Colonic mucosa (tissue), 4 donors: ENCODE results near the gene MTRFR. TPM values are rescaled to one million over a fixed set of nuclear protein-coding genes. Genes with fewer than 3 reads are reported as not detected.

Source experiments
- DNase-seq: peaks from one replicate; pipeline ENCODE4 v3.0.0-alpha.2; 2020
- H3K27ac ChIP-seq: fragments of 200-600 bp; one replicate; pipeline ENCODE4 v1.8.0; 2021
- H3K27me3 ChIP-seq: fragments of 200-600 bp; one replicate; pipeline ENCODE4 v1.8.0; 2021
- H3K36me3 ChIP-seq: fragments of 200-600 bp; one replicate; pipeline ENCODE4 v1.8.0; 2021
- H3K4me1 ChIP-seq: fragments of 200-600 bp; one replicate; pipeline ENCODE4 v1.8.0; 2021; ENCODE audit warnings: mild to moderate bottlenecking
- H3K4me3 ChIP-seq: fragments of 200-600 bp; one replicate; pipeline ENCODE4 v1.8.0; 2021
- H3K9ac ChIP-seq, 2 donors: one replicate each; pipeline ENCODE4 v1.7.0; 2013; ENCODE audit warnings: control low read depth in 2 of 2, low read depth in 2 of 2, low read length in 2 of 2
- H3K9me3 ChIP-seq: fragments of 200-600 bp; one replicate; pipeline ENCODE4 v1.8.0; 2021
- CTCF ChIP-seq: fragments of 200-600 bp; IDR thresholded peaks from one replicate; pipeline ENCODE4 v1.8.0; 2022; ENCODE audit warnings: antibody characterized with exemption, mild to moderate bottlenecking
- intact Hi-C: fragments of 100-400 bp; cut with DNase I; formaldehyde crosslinking; loops from one replicate; pipeline ENCODE4 v1.14.1; 2022
- total RNA-seq, 2 donors: library from RNA; stranded (reverse); fragmentation: NEBNext Ultra II Directional in 1 of 2; extraction: Animal tissue kit (Norgen Biotek cat#: 25700) in 1 of 2; gene quantifications; one replicate each; pipeline ENCODE4 v1.2.1, GENCODE V29; 2021
- donor health status: healthy.
- donor health status: DM: no; HTN: no; CAD: no.
- donor health status: DM: no; HTN: no; CAD: no.

MTRFR gene
- total RNA-seq, 2 donors from 2014 or later, result 10.6 to 17.4 TPM

DNA sequence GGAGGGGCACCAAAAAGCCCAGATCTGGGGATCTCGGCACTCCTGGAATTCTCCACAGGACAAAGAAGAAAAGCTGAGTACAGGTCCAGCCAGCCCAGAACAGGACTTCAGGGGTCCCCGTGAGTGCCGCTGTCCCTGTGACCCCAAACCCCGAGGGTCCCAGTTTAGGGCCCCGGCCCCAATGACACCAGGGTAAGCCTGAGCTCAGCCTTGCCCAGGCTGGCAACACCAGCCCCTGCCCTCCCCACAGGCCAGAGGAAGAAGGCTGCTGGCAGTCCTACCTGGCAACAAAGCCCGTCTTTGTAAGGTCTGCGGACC lies 36.6 kb downstream of the MTRFR start:
- H3K9ac ChIP-seq, result peak overlapping the region; percentile 78 to 83
- no peaks in the 10 kb centered on the region for H3K36me3 ChIP-seq
- peak; percentile 27 for DNase-seq
- peak overlapping the region; percentile 48 for H3K27ac ChIP-seq
- no peak for TF ChIP-seq CTCF
- intact Hi-C loops, result loop anchor here (5.0 kb wide), 1 partner anchor 312 kb away; the partner anchor contains the start of gene TMED2
- peak overlapping the region; percentile 79 for H3K4me3 ChIP-seq
- H3K27me3 ChIP-seq, result no peaks in the 10 kb centered on the region
- peaks cover 3% of the 10 kb centered on the region for H3K4me1 ChIP-seq
- no peaks in the 10 kb centered on the region for H3K9me3 ChIP-seq

GRCh38 chr12:123270214-123271000 lies 37.2 kb downstream of the MTRFR start:
- intact Hi-C loops, result no loop called here
- TF ChIP-seq CTCF, result no peak
- Histone ChIP-seq H3K9ac (peak overlapping the region; percentile 78 to 83), H3K4me1 (peaks cover 3% of the 10 kb centered on the region), H3K4me3 (peak overlapping the region; percentile 79), H3K27me3 (no peaks in the 10 kb centered on the region), H3K9me3 (no peaks in the 10 kb centered on the region), H3K27ac (peak overlapping the region; percentile 48), H3K36me3 (no peaks in the 10 kb centered on the region)
- DNase-seq, result peak; percentile 45

DNA sequence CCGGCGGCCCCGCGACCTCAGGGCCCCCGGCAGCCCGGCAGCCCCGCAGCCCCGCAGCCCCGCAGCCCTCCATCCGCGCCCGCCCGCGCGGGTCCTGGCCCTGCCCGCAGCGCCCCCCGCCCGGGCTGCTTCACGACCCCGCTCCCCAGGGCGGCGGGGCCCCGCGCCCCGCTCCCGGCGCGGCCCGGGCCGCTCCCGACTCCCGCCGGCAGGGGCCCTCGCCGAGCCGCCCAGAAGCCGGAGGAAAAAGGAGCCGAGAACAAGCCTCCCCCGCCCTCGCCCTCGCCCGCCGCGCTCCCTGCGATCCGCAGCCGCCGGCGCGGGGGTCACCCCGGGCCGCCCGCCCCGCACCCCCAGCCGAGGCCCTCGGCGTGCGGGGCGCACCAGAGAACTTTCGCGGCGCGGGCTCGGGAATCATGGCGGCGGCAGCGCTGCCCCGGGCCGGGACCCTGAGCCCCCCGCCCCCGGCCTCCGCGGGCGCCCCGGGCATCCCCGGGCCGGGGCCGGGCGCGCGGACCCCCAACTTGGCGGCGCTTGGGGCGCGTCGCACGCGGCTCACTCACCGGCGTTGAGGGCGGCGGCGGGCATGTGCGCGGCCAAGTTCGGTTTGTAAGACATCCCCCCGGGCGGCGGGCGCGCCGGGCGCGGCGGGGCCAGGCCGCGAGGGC lies 37.9 kb downstream of the MTRFR start:
- H3K4me1 ChIP-seq, result peaks cover 3% of the 10 kb centered on the region
- intact Hi-C loops, result no loop called here
- DNase-seq, result peak; percentile 73
- peak overlapping the region; percentile 48 for H3K27ac ChIP-seq
- peak overlapping the region; percentile 79 for H3K4me3 ChIP-seq
- H3K9me3 ChIP-seq, result no peaks in the 10 kb centered on the region
- no peak for TF ChIP-seq CTCF
- no peaks in the 10 kb centered on the region for H3K36me3 ChIP-seq
- no peaks in the 10 kb centered on the region for H3K27me3 ChIP-seq
- peak overlapping the region; percentile 78 to 83 for H3K9ac ChIP-seq

GRCh38 chr12:123273166-123273565 lies 39.9 kb downstream of the MTRFR start:
- intact Hi-C loops, result no loop called here
- no peak overlapping the region for H3K27ac ChIP-seq
- no peak overlapping the region for H3K9ac ChIP-seq
- H3K4me1 ChIP-seq, result peaks cover 3% of the 10 kb centered on the region
- no peaks in the 10 kb centered on the region for H3K27me3 ChIP-seq
- no peaks in the 10 kb centered on the region for H3K9me3 ChIP-seq
- H3K36me3 ChIP-seq, result no peaks in the 10 kb centered on the region
- no peak for DNase-seq
- TF ChIP-seq CTCF, result no peak
- H3K4me3 ChIP-seq, result no peak overlapping the region

GRCh38 chr12:123278101-123278627 lies 44.9 kb downstream of the MTRFR start:
- H3K27me3 ChIP-seq, result no peaks in the 10 kb centered on the region
- no peak for TF ChIP-seq CTCF
- no peaks in the 10 kb centered on the region for H3K4me1 ChIP-seq
- H3K36me3 ChIP-seq, result no peaks in the 10 kb centered on the region
- no peak overlapping the region for H3K4me3 ChIP-seq
- H3K9ac ChIP-seq, result no peak overlapping the region
- intact Hi-C loops, result no loop called here
- no peak for DNase-seq
- H3K27ac ChIP-seq, result no peak overlapping the region
- H3K9me3 ChIP-seq, result no peaks in the 10 kb centered on the region
